ENCODE results near the gene RAB40C. TPM values are rescaled to one million over a fixed set of nuclear protein-coding genes. Genes with fewer than 3 reads are reported as not detected.
A peak's percentile ranks its signal among the peaks of the same experiment; 100 is the strongest.

The RAB40C gene, protein sequence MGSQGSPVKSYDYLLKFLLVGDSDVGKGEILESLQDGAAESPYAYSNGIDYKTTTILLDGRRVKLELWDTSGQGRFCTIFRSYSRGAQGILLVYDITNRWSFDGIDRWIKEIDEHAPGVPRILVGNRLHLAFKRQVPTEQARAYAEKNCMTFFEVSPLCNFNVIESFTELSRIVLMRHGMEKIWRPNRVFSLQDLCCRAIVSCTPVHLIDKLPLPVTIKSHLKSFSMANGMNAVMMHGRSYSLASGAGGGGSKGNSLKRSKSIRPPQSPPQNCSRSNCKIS
- total RNA-seq (10 to 100 TPM; 10.9 to 13.4 (median 11.9) TPM), polyA plus RNA-seq (13.4 TPM)
- long read RNA-seq, donor 1, transcript RAB40C-204 (7 exons, 2,569 nt): minor isoform, 15 of 64 reads
- long read RNA-seq, donor 1, transcript RAB40C-201 (6 exons, 2,699 nt): major isoform, 21 of 64 reads
- long read RNA-seq, donor 1, partial matches to known transcripts: 5 of 64 reads
- long read RNA-seq, donor 1, other reads (novel, unspliced or antisense): 16 of 64 reads
- long read RNA-seq, donor 2, transcript RAB40C-204 (7 exons, 2,569 nt): major isoform, 5 of 19 reads
- long read RNA-seq, donor 2, partial matches to known transcripts: 2 of 19 reads
- long read RNA-seq, donor 2, other reads (novel, unspliced or antisense): 6 of 19 reads
- long read RNA-seq, donor 3, transcript RAB40C-201 (6 exons, 2,699 nt): major isoform, 8 of 28 reads
- long read RNA-seq, donor 3, partial matches to known transcripts: 5 of 28 reads
- long read RNA-seq, donor 3, other reads (novel, unspliced or antisense): 12 of 28 reads
- long read RNA-seq, donor 4, transcript RAB40C-201 (6 exons, 2,699 nt): major isoform, 10 of 29 reads
- long read RNA-seq, donor 4, transcript RAB40C-204 (7 exons, 2,569 nt): minor isoform, 7 of 29 reads
- long read RNA-seq, donor 4, partial matches to known transcripts: 6 of 29 reads
- long read RNA-seq, donor 4, other reads (novel, unspliced or antisense): 5 of 29 reads

DNA sequence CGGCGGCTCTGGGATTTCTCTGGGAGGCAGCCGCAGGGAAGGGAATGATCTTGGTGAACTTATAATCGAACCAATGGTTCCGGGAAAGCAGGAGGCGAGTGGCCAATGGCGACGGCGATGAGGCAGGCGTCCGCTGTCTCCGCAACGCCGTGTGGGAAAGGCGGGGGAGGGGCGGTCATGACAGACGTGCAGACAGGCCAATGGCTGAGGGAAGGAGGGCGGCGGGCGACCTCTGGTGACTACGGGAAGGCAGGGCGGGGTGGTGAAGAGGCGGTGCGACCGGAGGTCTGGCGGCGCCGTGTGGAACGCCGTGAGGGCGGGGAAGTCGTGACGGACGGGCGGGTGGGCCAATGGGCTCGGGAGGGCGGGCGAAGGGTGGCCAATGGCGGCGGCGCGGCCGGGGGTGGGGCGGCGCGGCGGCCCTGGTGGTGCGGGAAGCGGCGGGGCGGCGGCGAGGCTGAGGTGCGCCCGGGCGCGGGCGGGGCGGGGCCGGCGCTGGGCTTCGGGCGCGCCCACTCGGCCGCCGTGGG lies at the start of gene RAB40C:
Gene RAB40C (plus strand): TSS at position 409 of the 530 bp plus-strand sequence. CDS start 226 bp downstream, outside the sequence.
- intact Hi-C loops (cut with DNase I): loop anchor here in 2 of 4 donors (5.0 to 10.0 kb wide), 2 partner anchors 73 to 75 kb away; partner anchors contain the start of gene RHOT2 (in 1 of the 2)
- Histone ChIP-seq H3K4me3 (ENCODE audit: low read length) (peak within 1 kb of the TSS; percentile 73), H3K4me1 (ENCODE audit: control insufficient read depth, insufficient read depth, low read length) (no peaks in the 10 kb centered on the region), H3K27me3 (ENCODE audit: control insufficient read depth, insufficient read depth) (no peaks in the 10 kb centered on the region), H3K9me3 (ENCODE audit: control insufficient read depth, low read length) (no peaks in the 10 kb centered on the region), H3K27ac (ENCODE audit: low read length) (peak within 1 kb of the TSS; percentile 89)
- ATAC-seq (peak; percentile 95 to 96), DNase-seq (peak; percentile 99 to 100 (median 100))
- WGBS: 1% methylated on average over 65 of the region's 67 CpGs

DNA sequence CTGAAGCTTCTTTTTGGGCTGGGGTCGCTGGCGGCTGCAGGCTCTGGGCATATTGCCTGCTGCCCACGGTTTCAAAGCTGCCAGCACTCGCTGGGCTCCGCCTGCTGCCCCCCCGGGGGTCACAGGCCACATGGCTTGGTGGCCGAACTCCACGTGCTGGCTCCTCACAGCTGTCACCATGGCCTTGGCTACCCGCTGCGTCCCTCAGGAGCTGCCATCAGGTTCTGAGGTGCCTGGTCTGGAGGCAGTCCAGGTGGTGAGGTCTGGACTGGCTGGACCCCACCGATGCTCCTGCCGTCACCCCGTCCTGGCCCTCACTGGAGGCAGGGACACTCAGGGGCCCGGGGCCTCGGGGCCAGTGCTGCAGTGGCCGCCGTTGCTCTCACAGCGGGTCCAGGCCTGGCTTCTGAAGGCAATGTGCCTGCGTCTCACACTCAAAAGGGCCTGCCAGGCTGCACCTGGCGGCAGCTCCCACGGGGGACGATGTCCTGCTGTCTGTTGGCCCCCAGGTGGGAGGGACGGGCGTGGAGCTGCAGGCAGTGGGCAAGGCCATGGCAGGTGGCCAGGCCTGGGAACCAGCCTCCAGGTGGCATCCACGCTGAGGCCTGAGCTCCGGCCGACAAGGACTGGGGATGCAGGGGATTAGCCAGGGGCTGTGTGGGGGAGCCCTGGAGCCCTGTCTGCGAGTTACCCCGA lies 49.1 kb upstream of the RAB40C start:
- WGBS: 90% methylated on average over 29 of the region's 29 CpGs
- no peak overlapping the region for H3K27ac ChIP-seq (ENCODE audit: low read length)
- intact Hi-C loops (cut with DNase I): no loop called here
- ATAC-seq (no peak), DNase-seq (no peak)
- H3K27me3 ChIP-seq (ENCODE audit: control insufficient read depth, insufficient read depth): no peaks in the 10 kb centered on the region
- H3K4me1 ChIP-seq (ENCODE audit: control insufficient read depth, insufficient read depth, low read length): no peaks in the 10 kb centered on the region
- H3K9me3 ChIP-seq (ENCODE audit: control insufficient read depth, low read length): no peaks in the 10 kb centered on the region
- H3K4me3 ChIP-seq (ENCODE audit: low read length): no peak overlapping the region

DNA sequence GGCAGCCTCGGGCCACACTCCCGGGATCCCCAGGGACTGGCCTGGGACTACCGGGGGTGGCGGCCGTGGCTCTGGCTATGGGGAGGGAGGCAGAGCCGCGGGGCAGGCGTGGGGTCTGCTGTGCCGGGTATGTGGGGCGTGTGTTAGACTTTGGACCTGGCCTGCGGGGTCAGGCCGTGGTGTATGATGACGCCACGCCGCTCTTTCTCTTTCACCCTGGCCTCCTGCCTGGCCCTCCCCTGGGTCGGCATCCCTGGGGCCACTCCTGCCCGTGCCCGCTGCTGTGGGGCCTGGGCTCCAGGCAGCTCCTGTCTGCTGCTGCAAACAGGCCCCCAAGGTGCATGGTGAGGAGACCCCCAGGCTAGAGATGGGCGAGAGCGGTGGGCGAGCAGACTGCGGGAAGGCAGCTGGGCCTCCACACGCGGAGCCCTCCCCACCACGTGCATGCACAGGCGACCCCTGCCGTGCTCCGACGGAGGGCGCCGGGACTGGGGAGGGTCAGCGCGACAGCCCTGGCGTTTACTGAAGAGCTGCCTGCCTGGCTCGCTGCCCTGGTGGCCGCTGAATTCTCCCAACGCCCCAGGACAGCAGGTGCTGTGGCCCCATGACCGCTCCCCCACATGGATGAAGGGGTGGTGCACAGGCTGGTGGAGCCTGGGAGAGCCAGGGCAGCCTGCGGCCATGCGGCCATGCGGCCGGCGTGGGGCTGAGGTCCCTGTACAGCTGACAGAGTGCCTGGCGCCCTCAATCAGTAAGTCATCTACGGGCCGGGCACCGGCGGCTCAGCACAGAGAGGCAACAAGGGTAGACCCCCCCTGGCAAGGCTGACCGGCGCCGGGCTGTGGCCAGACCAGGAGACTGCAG lies 46.3 kb upstream of the RAB40C start:
- ATAC-seq: no peak
- intact Hi-C loops (cut with DNase I): no loop called here
- WGBS: 93% methylated on average over 51 of the region's 51 CpGs
- H3K27ac ChIP-seq (ENCODE audit: low read length): no peak overlapping the region
- no peaks in the 10 kb centered on the region for H3K27me3 ChIP-seq (ENCODE audit: control insufficient read depth, insufficient read depth)
- no peaks in the 10 kb centered on the region for H3K9me3 ChIP-seq (ENCODE audit: control insufficient read depth, low read length)
- DNase-seq: no peak
- H3K4me3 ChIP-seq (ENCODE audit: low read length): no peak overlapping the region
- H3K4me1 ChIP-seq (ENCODE audit: control insufficient read depth, insufficient read depth, low read length): no peaks in the 10 kb centered on the region

DNA sequence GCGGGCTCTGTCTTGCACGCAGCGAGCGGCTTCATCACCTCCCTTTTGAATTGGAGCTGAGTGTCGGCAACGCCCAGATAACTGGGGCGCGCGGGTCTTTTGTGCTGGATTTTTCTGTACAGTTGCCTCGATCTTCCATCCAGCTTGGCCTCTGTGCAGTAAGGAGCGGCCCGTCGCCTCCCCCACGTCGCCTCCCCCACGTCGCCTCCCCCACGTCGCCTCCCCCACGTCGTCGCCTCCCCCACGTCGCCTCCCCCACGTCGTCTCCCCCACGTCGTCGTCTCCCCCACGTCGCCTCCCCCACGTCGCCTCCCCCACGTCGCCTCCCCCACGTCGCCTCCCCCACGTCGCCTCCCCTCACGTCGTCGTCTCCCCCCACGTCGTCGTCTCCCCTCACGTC lies 45.3 kb upstream of the RAB40C start:
- WGBS: 91% methylated on average over 46 of the region's 46 CpGs
- no peaks in the 10 kb centered on the region for H3K4me1 ChIP-seq (ENCODE audit: control insufficient read depth, insufficient read depth, low read length)

DNA sequence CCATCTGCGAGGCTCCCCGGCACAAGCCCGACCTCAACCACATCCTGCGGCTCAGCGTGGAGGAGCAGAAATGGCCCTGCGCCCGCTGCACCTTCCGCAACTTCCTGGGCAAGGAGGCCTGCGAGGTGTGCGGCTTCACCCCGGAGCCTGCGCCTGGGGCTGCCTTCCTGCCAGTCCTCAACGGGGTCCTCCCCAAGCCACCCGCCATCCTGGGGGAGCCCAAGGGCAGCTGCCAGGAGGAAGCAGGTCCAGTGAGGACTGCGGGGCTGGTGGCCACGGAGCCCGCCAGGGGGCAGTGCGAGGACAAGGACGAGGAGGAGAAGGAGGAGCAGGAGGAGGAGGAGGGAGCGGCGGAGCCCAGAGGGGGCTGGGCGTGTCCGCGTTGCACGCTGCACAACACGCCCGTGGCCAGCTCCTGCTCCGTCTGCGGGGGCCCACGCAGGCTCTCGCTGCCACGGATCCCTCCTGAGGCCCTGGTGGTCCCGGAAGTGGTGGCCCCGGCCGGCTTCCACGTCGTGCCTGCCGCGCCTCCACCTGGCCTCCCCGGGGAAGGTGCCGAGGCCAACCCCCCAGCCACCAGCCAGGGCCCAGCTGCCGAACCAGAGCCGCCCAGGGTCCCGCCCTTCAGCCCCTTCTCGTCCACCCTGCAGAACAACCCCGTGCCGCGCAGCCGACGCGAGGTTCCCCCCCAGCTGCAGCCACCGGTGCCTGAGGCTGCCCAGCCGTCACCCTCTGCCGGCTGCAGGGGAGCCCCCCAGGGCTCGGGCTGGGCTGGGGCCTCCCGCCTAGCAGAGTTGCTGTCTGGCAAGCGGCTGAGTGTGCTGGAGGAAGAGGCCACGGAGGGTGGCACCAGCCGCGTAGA lies 42.7 kb upstream of the RAB40C start:
- Histone ChIP-seq H3K4me3 (ENCODE audit: low read length) (no peak overlapping the region), H3K4me1 (ENCODE audit: control insufficient read depth, insufficient read depth, low read length) (no peaks in the 10 kb centered on the region), H3K9me3 (ENCODE audit: control insufficient read depth, low read length) (no peaks in the 10 kb centered on the region), H3K27ac (ENCODE audit: low read length) (no peak overlapping the region), H3K27me3 (ENCODE audit: control insufficient read depth, insufficient read depth) (no peaks in the 10 kb centered on the region)
- ATAC-seq (peak; percentile 51 to 64), DNase-seq (peak; percentile 65 to 91 (median 87))
- 83% methylated on average over 60 of the region's 60 CpGs for WGBS
- intact Hi-C loops (cut with DNase I): no loop called here

More for the DNA sequence above, 45.3 kb upstream of the RAB40C start:
- intact Hi-C loops (cut with DNase I): no loop called here
- no peaks in the 10 kb centered on the region for H3K27me3 ChIP-seq (ENCODE audit: control insufficient read depth, insufficient read depth)
- ATAC-seq (no peak), DNase-seq (no peak)
- H3K9me3 ChIP-seq (ENCODE audit: control insufficient read depth, low read length): no peaks in the 10 kb centered on the region
- H3K27ac ChIP-seq (ENCODE audit: low read length): no peak overlapping the region
- H3K4me3 ChIP-seq (ENCODE audit: low read length): no peak overlapping the region

DNA sequence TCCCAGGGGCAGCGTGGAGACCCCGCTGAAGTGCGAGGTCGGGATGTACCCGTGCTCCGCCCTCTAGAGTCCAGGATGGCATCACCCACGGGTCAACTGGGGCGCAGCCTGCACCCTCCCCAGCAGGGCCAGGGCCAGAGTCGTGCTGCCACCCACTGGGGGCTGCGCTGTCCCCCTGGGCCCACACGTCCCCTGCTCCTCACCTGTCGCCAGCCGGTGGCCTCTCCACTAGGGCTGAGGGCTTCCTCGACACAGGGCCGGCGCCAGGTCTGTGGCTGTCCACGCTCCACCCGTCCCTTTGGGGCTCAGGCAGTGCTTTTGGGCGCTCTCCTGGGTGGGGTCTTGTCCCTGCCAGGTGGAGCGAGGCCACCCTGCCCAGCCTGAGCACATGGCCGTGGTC lies 41.3 kb upstream of the RAB40C start:
- WGBS: 95% methylated on average over 21 of the region's 21 CpGs
- Histone ChIP-seq H3K27me3 (ENCODE audit: control insufficient read depth, insufficient read depth) (no peaks in the 10 kb centered on the region), H3K9me3 (ENCODE audit: control insufficient read depth, low read length) (no peaks in the 10 kb centered on the region), H3K4me1 (ENCODE audit: control insufficient read depth, insufficient read depth, low read length) (no peaks in the 10 kb centered on the region), H3K27ac (ENCODE audit: low read length) (no peak overlapping the region), H3K4me3 (ENCODE audit: low read length) (no peak overlapping the region)
- DNase-seq (no peak), ATAC-seq (no peak)
- intact Hi-C loops (cut with DNase I): no loop called here

DNA sequence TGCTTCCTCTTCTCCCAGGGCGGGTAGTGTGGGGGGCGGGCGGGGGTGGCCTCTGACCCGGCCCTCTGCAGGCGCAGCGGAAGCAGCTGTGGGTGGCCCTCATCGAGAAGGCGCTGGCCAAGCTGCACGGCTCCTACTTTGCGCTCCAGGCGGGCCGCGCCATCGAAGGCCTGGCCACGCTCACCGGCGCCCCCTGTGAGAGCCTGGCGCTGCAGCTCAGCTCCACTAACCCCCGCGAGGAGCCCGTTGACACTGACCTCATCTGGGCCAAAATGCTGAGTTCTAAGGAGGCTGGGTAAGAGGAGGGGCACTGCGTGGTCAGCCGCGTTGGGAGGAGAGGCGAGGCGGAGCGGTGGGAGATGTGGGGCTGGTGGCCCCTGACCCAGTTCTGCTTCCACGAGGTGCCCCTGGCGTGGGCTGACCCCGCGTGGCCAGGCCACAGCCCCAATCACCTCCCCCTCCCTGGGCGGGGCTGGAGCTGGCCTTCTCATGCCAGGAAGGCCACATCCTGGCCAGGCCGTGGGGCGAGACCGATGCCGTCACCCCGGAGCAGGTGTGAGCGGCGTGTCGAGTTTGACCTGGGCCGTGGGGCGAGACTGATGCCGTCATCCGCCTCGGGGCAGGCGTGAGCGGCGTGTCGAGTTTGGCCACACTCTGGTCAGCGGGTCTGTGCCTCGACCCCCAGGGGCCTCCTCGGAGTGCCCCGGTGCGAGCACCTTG lies 40.2 kb upstream of the RAB40C start:
- no peaks in the 10 kb centered on the region for H3K27me3 ChIP-seq (ENCODE audit: control insufficient read depth, insufficient read depth)
- intact Hi-C loops (cut with DNase I): no loop called here
- H3K9me3 ChIP-seq (ENCODE audit: control insufficient read depth, low read length): no peaks in the 10 kb centered on the region
- H3K4me3 ChIP-seq (ENCODE audit: low read length): no peak overlapping the region
- H3K4me1 ChIP-seq (ENCODE audit: control insufficient read depth, insufficient read depth, low read length): no peaks in the 10 kb centered on the region
- ATAC-seq: no peak
- no peak for DNase-seq
- H3K27ac ChIP-seq (ENCODE audit: low read length): no peak overlapping the region
- WGBS: 95% methylated on average over 54 of the region's 54 CpGs

DNA sequence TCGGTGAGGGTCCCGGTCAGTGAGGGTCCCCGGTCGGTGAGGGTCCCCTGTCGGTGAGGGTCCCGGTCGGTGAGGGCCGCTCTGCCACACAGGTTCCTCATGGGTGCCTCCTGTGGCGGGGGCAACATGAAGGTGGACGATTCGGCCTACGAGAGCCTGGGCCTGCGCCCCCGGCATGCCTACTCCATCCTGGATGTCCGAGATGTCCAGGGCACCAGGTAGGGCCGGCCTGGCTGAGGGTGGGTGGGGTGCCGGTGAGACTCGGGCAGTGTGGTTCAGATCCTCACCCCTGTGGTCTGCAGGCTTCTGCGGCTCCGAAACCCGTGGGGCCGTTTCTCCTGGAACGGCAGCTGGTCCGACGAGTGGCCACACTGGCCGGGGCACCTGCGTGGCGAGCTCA lies 38.7 kb upstream of the RAB40C start:
- H3K27ac ChIP-seq (ENCODE audit: low read length): no peak overlapping the region
- no peak for DNase-seq

DNA sequence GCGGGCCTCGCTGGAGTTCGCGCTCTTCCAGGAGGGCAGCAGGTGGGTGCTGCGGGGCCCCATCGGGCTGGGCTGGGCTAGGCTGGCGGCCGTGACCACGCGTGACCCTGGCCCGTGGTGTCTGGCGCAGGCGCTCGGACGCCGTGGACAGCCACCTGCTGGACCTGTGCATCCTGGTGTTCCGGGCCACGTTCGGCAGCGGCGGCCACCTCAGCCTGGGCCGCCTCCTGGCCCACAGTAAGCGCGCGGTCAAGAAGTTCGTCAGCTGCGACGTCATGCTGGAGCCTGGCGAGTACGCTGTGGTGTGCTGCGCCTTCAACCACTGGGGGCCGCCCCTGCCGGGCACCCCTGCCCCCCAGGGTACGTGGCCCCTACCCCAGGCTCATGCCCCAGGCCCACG lies 37.7 kb upstream of the RAB40C start:
- H3K9me3 ChIP-seq (ENCODE audit: control insufficient read depth, low read length): no peaks in the 10 kb centered on the region
- WGBS: 95% methylated on average over 35 of the region's 35 CpGs
- ATAC-seq: no peak
- H3K4me3 ChIP-seq (ENCODE audit: low read length): no peak overlapping the region
- DNase-seq: no peak
- no peaks in the 10 kb centered on the region for H3K27me3 ChIP-seq (ENCODE audit: control insufficient read depth, insufficient read depth)
- H3K4me1 ChIP-seq (ENCODE audit: control insufficient read depth, insufficient read depth, low read length): no peaks in the 10 kb centered on the region
- intact Hi-C loops (cut with DNase I): no loop called here
- H3K27ac ChIP-seq (ENCODE audit: low read length): no peak overlapping the region

More for the DNA sequence above, 38.7 kb upstream of the RAB40C start:
- WGBS: 99% methylated on average over 28 of the region's 28 CpGs
- no peaks in the 10 kb centered on the region for H3K27me3 ChIP-seq (ENCODE audit: control insufficient read depth, insufficient read depth)
- no peaks in the 10 kb centered on the region for H3K4me1 ChIP-seq (ENCODE audit: control insufficient read depth, insufficient read depth, low read length)
- H3K4me3 ChIP-seq (ENCODE audit: low read length): no peak overlapping the region
- no peak for ATAC-seq
- intact Hi-C loops (cut with DNase I): no loop called here
- H3K9me3 ChIP-seq (ENCODE audit: control insufficient read depth, low read length): no peaks in the 10 kb centered on the region

All from right cardiac atrium (tissue), 5 donors.